GM18858 (cell line): ENCODE measurements around the gene HDHD2.
"Not testable (repeated sequence)": the region's sequence is repeated elsewhere in the genome, so short reads cannot be mapped to it uniquely, and the experiment has no call there.

Source experiments
- ATAC-seq: cut with Tn5 transposase; IDR thresholded peaks from one replicate; pipeline ENCODE4 v1.9.1; 2021; ENCODE audit not compliant: unreplicated experiment

Gene HDHD2

DNA sequence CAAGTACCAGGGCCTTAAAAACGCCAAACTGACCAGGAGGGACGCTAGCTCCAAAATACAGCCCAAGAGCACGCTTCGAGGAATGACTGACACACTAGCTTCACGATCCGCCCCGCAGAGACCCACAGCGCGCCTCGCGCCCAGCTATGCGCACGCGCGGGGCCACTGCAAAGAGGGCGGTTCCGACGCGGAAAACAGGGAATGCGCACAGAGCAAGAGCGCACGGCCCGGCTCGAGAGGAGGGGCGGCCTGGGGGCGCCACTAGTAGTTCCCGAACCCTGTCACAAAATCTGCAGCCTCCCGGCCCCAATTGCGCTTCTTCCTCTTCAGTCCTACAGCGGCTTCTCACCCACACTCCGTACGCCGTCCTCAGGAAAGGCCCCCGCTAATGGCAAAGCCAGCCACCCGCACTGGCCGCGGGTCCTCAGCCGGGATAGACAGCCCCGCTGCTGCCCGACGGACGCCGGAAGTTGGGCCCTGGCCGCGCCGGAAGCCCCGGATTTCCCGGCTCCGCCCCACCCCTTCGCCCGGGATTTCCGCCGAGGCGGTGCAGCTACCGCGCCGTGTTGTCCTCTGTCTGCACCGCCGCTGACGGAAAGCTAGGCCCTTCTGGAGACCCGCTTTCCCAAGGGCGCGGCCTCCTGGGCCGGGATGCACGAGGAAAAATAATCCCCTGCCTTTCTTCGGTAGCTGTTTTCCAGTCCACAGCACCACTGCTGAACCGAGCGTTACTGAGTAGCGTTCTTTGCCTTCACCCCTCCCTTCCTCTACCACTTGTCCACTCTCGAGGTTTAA lies at the start of gene HDHD2:
TSS of gene HDHD2 (minus strand) at position 472 of the 795 bp plus-strand sequence. CDS start 14,061 bp downstream, outside the sequence.
- peak; percentile 79 for ATAC-seq

- ATAC-seq: not testable (repeated sequence)
Observed at GRCh38 chr18:47195961-47196360, 45.7 kb upstream of the HDHD2 start.

GRCh38 chr18:47191961-47192360 lies 41.7 kb upstream of the HDHD2 start:
- ATAC-seq: no peak

- no peak for ATAC-seq
Observed at GRCh38 chr18:47187721-47188120, 37.4 kb upstream of the HDHD2 start.

GRCh38 chr18:47184419-47185050 lies 34.2 kb upstream of the HDHD2 start:
- ATAC-seq: no peak

DNA sequence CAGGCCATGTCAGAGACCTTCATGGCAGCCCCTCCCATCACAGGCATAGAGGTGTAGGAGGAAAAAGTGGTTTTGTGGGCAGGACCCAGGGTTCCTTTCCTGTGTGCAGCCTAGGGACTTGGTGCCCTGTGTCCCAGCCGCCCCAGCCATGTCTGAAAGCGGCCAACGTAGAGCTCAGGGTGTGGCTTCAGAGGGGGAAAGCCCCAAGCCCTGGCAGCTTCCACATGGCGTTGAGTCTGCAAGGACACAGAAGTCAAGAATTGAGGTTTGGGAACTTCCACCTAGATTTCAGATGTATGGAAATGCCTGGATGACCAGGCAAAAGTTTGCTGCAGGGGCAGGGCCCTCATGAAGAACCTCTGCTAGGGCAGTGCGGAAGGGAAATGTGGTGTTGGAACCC lies 31.9 kb upstream of the HDHD2 start:
- ATAC-seq: not testable (repeated sequence)

- ATAC-seq: no peak
Observed at GRCh38 chr18:47180765-47181164, 30.5 kb upstream of the HDHD2 start.

DNA sequence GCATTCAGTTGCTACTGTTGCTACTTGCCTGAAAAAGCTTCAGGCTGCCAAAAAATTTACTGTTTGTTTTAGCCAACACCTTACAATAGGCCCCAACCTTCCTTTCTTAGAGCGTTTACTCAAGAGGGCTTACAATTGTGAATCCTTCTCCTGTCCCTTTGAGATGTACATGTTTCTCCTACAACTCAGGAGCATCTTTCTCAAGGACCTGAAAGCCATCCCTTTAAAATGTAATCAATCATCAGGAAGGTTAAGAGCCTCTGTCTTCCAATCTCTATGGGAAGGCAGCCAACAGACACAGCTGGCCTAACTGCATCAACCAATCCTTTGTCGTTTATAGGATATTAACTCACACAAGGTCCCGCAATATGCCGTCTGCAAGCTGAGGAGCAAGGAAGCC lies 29.2 kb upstream of the HDHD2 start:
- no peak for ATAC-seq

DNA sequence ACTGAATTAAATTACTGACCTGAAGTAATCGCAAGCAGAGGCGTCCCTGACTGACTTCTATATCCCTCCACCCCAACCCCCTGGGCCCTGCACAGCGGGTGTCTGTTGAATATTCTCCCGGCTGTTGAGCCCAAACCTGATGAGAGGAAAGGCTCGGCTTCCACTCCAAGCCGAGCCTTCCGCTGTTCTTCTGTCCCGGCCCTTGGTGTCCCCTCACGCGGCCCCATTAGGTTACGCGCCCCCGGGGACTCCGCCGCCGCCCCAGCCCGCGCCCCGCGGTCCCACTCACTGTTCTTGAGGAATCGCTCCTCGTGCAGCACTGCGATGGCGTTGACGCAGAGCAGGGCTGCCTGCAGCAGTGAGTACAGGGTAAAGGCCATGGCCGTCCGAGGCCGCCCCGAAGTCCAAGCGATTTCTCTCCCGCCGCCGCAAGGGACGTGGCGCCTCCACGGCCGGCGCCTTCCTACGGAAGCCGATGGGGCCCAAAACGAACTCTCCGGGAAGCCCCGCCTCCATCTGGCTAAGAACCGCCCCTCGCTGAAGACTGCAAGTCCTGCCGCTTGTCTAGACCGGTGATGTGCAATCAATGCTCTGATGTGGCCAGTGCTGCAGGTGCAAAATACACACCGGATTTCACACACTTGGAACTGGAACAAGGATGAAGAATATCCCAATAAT lies 25.7 kb upstream of the HDHD2 start, which contains the start of gene IER3IP1:
TSS of gene IER3IP1 (minus strand) at position 467 of the 678 bp plus-strand sequence. CDS start at position 380, 87 bp downstream.
- peak; percentile 64 for ATAC-seq

GRCh38 chr18:47175283-47175897 lies 25.1 kb upstream of the HDHD2 start:
- no peak for ATAC-seq

DNA sequence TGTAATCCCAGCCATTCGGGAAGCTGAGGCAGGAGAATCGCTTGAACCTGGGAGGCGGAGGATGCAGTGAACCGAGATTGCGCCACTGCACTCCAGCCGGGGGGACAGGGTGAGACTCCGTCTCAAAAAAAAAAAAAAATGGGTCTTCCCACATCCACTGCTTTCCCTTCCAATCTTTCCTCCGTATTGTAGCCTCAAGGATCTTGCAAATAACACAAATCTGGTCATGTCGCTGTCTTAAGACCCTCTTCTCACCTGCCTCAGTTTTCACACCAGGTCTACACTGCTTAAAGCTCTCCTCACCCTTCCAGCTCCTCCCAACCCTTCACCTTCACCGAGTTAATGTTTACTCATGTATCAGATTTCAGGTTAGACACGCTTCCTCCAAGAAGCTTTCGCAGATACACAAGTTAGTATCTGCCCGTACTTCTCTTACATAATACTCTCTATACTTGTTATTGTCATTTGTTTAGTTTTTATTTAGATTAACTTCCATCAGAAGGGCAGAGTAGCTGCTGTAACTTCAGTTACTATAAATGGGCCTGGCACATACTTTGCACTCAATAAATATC lies 24.3 kb upstream of the HDHD2 start:
- ATAC-seq: no peak

DNA sequence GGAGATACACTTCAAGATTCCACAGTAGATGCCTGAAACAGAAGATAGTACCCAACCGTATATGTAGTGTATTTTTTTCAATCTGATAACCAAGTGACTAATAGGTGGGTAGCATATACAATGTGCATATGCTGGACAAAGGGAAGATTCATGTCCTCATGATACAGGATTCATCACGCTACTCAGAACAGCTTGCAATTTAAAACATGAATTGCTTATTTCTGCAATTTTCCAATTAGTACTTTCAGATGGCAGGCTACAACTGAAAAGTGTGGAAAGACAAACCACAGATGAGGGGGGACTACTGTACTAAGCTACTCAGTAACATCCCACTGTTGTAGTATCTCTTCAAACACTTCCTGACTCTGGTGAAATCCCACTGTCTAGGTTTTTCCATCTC lies 22.2 kb upstream of the HDHD2 start:
- no peak for ATAC-seq

DNA sequence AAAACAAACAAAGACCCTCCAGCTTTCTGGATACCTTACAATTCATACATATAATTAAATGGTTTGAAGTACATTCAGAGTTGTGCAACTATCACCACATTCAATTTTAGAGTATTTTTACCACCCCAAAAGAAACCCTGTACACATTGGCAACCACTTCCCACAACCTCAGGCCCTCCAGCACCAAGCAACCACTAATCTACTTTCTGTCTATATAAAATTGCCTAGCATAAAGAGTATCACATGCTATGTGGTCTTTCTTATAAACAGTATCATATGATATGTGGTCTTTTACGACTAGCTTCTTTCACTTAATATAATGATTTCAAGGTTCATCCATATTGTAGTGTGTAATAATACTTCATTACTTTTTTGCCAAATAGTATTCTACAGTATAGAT lies 18.6 kb upstream of the HDHD2 start:
- ATAC-seq: no peak

DNA sequence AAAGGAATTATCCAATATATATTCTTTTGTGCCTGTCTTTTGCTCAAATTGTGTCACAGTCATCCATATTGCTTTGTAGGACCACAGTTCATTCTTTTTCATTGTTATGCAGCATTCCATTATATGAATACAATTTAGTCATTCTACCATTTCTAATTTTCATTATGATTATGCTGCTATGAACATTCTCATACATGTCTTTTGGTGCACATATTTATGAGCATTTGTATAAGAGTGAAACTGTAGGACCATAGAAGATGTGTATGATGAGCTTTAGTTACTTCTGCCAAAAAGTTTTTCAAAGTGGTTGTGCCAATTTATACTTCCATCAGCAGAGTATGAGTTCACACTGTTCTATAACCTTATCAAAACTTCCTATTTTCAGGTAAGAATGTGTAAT lies 18.2 kb upstream of the HDHD2 start:
- no peak for ATAC-seq

GRCh38 chr18:47166294-47166693 lies 16.0 kb upstream of the HDHD2 start:
- no peak for ATAC-seq

DNA sequence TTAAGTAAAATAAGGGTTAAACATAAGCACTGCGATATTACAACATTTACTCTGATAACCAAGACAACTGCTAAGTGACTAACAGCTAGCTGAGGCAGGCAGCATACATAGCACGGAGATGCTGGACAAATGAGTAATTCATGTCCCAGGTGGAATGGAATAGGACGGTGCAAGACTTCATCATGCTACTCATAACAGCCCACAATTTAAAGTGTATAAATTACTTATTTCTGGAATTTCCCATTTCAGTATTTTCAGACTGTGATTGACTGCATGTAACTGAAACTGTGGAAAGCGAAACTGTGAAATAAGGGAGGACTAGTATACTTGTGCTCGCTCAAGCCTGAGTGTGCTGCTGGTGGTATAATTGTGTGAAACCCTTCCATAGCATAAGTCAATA lies 12.9 kb upstream of the HDHD2 start:
- peak; percentile 78 for ATAC-seq

- no peak for ATAC-seq
Observed at GRCh38 chr18:47160256-47160655, 10.0 kb upstream of the HDHD2 start.

DNA sequence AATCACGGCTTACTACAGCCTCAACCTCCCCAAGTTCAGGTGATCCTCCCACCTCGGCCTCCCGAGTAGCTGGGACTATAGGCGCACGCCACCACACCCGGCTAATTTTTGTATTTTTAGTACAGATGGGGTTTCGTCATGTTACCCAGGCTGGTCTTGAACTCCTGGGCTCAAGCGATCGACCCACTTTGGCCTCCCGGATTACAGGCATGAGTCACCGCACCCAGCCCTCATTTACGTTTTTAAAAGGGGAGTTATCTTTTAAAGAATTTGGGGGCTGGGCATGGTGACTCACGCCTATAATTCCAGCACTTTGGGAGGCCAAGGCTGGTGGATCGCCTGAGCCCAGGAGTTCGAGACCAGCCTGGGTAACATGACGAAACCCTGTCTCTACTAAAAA lies 8.1 kb upstream of the HDHD2 start:
- not testable (repeated sequence) for ATAC-seq

DNA sequence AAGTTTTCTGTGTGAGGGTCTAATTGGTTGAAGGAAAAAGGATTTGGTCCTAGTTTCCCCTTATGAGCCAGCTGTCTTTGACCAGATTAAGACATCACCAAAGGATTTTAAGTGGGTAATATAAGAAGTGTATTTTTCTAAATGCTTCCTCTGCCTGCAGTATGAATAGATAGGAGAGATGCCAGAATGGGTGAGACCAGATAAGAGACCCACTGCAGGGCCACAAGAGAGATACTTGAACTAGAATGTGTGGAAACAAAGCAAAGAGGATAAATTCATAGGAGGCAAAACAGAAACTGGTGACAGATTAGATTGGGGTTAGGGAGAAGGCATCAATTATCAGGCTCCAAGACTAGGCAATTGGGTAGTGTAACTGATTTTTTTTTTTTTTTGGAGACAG lies 1.1 kb upstream of the HDHD2 start:
- ATAC-seq: no peak

GRCh38 chr18:47150824-47151366 lies 595 bp upstream of the HDHD2 start:
- ATAC-seq: no peak
